PC-3 (cell line): ENCODE results near the gene CASS4.

Source experiments
- EZH2 ChIP-seq: fragments of 300-600 bp; sonication (generic); IDR thresholded peaks from one replicate; pipeline ENCODE4 v1.6.1; 2017; ENCODE audit warnings: antibody characterized with exemption, mild to moderate bottlenecking, low read length; ENCODE audit not compliant: unreplicated experiment
- TF ChIP-seq, protein P1 (sequence below): fragments of 300-600 bp; sonication (generic); conservative IDR thresholded peaks from 2 replicates; pipeline ENCODE4 v1.5.1; 2017; ENCODE audit warnings: antibody characterized with exemption, low read depth, mild to moderate bottlenecking, low read length

DNA sequence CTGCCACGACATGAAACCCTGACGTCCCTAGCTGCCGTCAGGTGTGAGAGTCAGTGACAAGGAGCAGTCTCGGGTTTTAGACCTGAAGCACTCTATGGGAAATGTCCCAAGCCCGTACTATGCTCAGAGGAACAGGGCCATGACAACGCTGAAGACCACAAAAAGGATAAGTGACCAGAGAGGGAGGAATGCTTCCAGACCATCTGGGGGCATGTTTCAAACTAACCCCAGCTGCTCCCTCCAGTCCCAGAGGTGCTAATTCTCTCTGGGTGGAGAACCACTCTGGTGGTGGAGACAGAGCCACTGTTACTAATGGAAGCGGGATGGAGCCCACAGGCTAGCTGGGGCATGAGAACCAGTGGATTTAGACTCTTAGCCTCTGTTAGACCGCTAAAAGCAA is 28.7 kb upstream of the CASS4 start:
- TF ChIP-seq, protein P1, sequence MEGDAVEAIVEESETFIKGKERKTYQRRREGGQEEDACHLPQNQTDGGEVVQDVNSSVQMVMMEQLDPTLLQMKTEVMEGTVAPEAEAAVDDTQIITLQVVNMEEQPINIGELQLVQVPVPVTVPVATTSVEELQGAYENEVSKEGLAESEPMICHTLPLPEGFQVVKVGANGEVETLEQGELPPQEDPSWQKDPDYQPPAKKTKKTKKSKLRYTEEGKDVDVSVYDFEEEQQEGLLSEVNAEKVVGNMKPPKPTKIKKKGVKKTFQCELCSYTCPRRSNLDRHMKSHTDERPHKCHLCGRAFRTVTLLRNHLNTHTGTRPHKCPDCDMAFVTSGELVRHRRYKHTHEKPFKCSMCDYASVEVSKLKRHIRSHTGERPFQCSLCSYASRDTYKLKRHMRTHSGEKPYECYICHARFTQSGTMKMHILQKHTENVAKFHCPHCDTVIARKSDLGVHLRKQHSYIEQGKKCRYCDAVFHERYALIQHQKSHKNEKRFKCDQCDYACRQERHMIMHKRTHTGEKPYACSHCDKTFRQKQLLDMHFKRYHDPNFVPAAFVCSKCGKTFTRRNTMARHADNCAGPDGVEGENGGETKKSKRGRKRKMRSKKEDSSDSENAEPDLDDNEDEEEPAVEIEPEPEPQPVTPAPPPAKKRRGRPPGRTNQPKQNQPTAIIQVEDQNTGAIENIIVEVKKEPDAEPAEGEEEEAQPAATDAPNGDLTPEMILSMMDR, result no peak
- TF ChIP-seq EZH2, result no peak
